ENCODE measurements around the gene COL23A1.
"Not testable (repeated sequence)": the region's sequence is repeated elsewhere in the genome, so short reads cannot be mapped to it uniquely, and the experiment has no call there.

The COL23A1 gene

DNA sequence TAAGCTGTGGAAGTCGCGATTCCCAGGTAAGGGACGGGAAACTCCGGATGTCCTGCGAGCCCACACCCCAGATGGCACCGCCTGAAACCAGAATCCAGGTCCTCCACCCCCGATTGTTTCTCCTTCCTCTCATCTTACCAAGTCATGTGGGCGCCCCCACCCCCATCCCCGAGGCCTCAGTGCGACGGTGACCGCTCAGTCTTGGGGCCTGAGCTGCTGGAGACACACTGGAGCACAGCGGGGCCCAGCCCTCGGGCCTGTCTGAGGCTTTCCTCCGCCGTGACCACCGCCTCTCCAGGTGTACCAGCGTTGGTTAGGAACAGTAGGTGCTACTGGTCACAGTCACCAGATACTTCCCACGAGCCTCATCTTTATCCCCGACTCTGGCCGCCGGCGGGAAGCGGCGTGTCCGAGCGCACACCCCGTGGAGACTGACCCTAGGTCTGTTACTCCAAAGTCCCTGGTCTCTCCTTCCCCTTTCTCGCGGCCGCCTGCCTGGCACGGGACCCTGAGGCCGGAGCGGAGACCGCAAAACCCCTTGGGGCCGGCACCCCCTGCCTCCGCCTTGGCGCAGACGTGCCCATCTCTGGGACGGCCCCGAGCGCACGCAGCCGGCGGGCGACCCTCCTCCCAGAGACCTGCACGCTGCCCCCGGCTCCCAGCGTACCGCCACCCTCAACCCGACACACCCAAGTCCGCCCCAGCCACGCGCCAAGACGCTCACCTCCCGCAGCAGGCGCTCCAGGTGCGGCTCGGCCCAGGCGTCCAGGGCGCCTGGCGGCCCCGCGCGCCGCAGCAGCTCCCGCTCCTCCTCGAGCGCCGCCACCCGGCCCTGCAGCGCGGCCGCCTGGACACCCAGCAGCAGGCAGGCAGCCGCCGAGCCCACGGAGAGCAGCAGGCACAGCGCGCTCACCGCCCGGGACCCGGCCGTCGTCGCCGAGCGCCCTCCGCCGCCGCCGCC, 733 bp downstream of the COL23A1 start:
- DNase-seq (ENCODE audit: low read depth, low spot score): no peak

DNA sequence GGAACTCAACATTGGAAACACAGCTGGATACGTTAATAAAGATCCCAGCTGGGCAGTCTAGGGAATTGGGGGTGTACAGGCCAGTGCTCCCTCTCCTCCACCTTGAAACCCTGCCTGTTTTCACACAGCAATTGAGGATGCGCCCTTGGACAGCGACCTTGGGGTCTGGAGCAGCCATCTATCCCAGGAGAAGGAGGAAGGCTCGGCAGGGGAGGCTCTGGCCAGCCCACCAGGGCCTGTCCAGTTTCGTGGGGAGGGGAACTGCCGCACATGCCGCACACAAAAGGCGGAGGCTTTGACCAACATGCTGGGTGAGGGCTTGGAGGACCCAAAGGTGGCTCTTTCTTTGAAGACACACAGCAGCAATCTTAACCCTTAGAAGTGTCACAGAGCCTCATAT, 1.4 kb downstream of the COL23A1 start:
- no peak for DNase-seq (ENCODE audit: low read depth, low spot score)

DNA sequence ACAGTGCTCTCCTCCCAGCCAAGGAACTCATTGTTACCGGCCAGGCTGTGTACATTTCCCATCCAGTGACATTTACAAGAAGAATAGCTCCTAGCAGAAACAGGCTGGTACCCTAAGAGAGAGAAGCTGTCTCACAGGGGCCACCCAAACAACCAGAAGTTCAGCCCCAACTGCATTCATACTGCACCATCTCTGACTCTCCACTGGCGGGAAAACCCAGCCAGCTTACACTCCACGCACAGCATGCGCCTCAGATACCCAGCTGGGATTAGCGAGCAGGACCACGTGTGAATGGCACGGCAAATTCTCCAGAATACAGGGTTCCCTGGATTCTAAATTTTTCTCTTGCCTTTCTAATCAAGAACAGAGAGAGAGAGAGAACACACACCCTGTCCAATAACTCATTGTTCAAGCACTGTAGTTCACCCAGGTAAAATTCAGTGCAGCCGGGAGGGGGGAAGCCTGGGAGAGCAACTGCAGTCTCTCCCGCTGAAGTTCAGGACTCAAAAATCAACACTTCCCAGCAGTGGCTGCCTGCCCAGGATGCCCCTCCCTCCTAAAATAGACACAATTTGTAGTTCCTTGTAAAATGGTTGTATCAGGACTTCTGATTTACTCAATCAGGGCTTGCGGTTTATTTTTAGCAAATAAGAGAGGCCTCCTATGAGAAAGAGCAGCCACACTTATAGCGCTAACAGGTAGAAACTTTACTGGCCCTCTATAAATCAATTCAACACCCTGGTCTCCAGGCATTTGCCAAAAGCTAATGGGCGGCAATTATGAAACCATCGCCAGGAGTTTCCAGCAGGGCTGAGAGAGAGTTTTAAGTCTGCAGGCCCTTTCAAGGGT, 2.2 kb downstream of the COL23A1 start:
- no peak for DNase-seq (ENCODE audit: low read depth, low spot score)

DNA sequence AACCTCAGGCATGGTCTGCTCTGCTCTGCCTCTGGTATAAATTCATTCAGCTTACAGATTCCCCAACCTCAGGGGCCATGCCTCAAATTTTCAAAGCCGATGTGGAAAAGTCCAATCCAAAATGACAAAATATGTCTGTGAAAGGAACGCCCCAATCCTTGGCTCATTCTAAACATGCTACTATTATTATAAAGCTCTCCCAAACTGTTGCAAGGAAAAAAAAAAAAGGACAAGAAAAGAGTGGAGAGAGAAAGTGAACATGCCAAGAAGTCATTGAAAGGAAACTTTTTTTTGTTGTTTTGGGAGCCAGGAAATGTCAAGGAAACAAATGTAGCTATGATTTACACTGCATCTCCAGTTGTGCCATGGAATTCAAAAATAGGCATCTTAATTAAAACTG, 3.8 kb downstream of the COL23A1 start:
- DNase-seq (ENCODE audit: low read depth, low spot score): no peak

DNA sequence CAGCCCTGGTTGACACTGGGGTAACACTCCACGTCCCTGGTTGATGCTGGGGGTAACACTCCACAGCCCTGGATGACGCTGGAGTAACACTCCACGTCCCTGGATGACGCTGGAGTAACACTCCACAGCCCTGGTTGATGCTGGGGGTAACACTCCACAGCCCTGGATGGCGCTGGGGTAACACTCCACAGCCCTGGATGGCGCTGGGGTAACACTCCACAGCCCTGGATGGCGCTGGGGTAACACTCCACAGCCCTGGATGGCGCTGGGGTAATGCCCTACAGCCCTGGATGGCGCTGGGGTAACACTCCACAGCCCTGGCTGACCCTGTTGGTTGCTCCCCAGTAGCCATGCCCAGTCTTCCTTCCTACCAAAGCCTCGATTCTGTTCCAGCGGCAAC, 4.8 kb downstream of the COL23A1 start:
- not testable (repeated sequence) for DNase-seq (ENCODE audit: low read depth, low spot score)

DNA sequence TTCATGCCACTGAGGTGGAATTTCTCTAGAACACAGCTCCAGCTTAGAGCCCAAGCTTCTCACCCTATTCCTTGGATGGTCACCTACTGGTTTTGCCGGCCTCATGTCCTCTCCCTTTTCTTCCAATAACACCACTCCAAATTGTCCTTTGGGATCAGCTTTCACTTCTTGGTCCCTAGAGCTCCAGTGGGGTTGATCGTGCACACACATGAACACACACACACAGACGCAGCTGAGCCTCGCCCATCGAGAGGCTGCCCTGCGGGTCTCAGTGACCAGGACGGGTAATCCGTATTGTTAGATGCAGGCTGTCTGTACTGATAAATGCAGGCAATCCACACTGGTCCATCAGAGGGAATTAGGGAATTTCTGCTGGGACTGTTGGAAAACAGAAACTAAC, 6.9 kb downstream of the COL23A1 start:
- DNase-seq (ENCODE audit: low read depth, low spot score): no peak

DNA sequence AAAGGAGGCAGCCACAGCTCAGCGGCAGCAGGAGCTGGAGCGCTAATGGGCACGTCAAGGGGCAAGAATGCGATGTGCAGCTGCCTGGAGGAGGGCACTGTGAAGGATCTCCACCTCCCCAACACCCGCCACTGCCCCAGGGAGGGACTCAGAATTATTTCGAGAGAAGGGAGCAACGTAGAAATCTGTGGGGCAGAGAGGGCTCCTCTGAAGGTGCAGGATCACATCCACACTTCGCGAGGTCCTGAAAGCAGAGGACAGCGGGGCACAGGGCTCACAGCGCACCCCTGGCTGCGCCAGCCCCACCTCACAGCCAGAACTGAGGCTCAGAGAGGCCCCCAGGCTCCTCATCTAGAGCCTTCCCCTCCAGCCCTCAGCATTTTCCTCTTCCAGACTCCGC, 7.9 kb downstream of the COL23A1 start:
- no peak for DNase-seq (ENCODE audit: low read depth, low spot score)

DNA sequence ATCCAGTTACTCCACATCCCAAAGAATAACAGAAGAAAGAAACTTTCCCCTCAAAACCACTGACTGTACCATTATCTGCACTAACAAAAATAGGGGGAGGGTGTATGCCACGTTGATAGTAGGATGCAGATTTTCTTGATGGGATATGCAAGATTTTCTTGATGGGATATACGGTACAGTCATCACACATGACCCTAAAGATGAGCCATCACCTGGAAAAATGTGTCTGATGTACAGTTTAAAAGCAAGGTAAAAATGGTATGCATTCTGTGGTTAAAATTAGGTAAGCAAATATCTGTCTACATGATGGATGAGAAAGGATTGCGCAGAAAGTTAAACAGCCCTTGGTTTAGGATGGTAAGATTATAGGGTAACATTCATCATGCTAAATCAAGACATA, 8.6 kb downstream of the COL23A1 start:
- no peak for DNase-seq (ENCODE audit: low read depth, low spot score)

DNA sequence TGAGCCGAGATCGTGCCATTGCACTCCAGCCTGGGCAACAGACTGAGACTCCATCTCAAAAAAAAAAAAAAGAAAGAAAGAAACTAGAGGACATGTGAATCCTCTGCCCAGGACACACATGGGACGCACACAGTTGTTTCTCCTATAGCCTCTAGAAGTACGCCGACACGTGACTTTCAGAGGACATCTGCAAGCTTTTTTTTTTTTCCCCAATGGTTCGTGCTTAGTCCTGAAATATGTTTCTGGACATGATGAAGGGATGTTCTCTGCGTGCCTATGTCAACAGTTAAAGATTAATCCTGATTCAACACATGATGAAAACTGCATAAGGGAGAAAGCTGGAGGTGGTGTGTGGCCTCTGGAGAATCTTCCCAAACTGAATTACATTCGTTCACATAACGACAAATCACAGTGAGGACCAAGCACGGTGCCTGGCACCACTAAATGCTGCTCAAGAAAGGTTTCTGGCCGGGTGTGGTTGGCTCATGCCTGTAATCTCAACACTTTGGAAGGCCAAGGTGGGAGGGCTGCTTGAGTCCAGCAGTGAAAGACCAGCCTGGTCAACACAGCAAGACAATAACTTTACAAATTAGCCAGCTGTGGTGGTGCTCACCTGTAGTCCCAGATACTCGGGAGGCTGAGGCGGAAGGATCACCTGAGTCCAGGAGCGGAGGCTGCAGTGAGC, 9.8 kb downstream of the COL23A1 start:
- no peak for DNase-seq (ENCODE audit: low read depth, low spot score)

DNA sequence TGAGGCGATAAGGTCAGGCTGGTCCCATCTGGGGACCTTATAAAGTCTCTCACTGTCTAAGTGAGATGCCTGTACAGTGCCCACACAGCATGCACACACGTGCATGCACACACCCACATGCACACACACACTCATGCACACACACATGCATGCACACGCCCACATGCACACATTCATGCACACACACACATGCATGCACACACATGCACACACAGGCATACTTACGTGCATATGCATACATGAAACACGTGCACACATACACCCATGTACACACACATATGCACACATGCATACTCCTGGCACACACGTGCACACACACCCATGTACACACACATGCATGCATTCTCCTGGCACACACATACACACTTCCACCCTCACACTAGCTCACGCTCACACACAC, 12.2 kb downstream of the COL23A1 start:
- DNase-seq (ENCODE audit: low read depth, low spot score): no peak

DNA sequence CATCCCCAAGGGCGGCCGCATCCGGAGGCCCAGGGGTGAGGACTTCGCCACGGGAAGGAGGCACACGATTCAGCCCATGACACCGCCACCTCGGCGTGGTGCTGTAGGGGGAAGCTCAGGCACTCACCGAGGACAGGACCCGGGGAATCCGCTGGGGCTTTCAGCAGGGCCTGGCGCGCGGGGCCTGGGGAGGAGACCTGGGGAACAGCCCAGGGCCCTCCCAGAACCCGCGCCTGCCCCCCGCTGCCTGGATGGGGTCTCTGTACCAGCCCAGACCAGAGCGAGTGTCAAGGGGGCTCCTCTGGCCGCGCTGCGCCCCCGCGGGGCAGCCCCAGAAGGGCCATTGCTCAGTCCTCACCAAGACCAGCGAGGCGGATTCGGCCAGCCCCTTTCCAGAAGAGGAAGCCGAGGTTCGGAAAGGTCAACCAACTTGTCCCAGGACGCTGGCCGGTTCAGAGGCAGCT, 12.8 kb downstream of the COL23A1 start:
- no peak for DNase-seq (ENCODE audit: low read depth, low spot score)

DNA sequence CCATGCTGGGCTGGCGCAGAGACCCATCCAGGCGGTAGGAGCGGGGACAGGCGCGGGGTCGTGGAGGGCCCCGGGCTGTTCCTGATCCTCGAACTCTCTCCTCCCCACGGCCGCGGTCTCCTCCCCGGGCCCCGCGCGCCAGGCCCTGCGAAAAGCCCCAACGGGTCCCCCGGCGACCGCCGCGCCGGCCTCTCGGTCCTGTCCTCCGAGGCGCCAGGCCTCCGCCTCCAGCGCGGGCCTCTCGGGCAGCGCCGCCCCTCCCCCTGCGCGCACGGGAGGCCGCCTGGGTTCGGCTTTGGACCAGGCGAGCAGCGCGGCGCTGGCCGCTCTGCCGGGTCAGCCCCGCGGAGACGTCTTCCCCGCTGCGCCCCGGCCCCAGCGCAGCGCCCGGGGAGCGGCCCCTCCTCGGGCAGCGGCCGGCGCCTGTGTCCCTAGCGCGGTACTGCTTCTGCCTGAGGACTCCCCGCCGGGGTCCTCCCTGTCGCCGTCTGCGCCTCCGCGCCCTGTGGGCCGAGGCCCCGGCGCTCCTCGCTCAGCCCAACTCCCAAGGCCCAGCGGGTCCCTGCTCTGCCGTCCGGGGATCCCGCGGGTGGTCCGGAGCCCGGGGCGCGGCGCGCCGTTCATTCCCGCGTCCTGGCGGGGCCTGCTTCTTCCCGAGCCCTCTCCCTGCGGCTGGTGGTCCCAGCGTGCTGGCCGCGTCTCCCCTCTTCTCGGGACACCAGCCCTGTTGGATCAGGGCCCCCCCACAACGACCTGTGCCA, 13.4 kb downstream of the COL23A1 start:
- no peak for DNase-seq (ENCODE audit: low read depth, low spot score)

DNA sequence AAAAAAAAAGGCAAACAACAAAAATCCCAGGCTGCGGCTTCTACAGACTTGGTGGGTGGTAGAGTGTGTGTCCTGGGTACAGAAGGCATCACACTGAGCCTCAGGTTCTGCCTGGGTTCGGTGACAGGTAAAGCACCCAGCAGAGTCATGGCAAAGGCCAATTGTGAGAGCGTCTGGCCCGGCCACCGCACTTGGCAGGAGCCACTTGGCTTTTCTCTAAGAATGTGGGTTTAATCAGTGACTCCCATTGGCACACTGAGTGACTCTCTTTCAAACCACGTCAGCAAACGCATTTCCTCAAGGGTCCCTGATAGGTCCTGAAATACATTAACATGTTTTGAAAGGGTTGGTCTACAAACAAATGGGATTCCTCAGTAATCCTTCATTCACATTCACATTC, 17.0 kb downstream of the COL23A1 start:
- no peak for DNase-seq (ENCODE audit: low read depth, low spot score)

DNA sequence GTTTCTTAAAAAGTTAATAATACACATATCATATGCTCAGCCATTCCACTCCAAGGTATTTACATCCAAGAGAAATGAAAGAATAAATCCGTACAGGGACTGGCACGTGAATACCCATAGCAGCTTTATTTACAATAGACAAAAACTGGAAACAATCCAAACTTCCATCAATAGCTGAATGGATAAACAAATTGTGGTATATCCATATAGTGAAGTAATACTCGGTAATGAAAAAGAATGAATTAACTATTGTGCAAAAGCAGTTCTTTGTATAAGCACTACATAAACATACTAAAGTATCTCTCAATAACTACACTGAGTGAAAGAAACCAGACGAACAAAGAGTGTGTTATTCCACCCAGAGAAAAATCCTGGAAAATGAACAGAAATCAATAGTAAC, 17.6 kb downstream of the COL23A1 start:
- no peak for DNase-seq (ENCODE audit: low read depth, low spot score)

DNA sequence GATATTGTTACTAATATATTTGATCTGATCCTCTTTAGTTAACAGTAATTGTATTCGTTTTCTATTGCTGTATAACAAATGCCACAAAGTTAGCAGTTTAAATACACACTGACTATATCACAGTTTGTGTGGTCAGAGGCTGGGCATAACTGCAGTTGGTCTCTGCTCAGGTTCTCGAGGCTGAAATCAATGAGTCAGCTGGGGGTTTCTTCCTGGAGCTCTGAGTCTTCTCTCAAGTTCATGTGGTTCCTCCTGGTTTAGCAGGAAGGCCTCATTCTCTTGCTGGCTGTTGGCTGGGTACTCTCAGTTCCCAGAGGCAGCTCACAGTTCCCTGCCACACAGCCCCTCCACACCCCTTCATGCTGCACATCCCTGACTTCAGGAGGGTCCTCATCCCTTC, 20.7 kb downstream of the COL23A1 start:
- DNase-seq (ENCODE audit: low read depth, low spot score): no peak

DNA sequence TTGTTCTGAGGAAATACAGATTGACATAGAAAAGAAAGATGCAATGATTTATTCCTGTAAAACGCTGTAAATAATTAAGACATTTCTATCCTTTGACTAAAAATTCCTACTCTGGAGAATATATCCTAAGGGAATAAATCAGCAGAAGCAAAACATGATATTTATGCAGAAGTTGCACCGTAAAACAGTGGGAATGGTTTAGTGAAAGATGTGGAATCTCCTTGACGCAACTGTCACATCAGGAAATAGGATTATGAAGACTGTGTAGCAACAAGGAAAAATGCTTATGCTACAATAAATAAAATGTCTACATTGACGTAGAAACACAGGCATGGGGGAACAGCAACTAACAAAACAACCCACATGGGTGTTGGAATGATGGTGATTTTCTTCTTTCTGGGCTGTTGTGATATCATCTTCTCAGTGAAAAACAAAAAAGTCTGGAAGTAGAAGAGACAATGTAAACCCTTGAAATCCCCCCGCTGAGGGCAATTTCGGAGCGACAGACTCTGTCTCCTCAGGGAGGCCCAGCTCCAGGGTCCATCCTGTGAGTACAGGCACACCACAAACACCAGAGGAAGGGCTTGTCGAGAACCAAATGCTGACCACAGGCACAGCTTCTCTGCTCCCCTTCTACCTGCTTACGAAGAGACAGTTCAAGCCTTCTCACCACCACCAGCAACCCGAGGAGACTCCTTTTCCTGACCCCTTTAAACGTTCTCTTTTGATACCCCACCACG, 25.2 kb downstream of the COL23A1 start:
- no peak for DNase-seq (ENCODE audit: low read depth, low spot score)

DNA sequence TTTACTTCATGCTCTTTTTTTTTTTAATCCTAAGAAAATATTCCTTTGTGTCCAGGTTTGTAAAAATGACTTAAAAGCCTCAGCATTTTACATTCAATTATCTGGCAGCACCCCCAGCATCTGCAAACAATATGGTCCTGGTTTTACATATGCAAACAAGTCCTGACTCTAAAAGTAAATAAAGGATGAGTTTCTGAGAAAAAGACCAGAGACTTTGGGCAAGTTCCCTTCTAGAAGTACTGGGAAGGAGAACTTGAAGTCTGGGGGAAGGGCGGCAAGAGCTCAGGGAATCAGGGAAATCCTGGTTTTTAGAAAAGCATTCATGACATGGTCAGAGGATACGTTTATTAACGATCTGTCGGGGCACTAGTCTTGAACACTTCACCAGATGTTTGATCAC, 25.8 kb downstream of the COL23A1 start:
- DNase-seq (ENCODE audit: low read depth, low spot score): no peak

DNA sequence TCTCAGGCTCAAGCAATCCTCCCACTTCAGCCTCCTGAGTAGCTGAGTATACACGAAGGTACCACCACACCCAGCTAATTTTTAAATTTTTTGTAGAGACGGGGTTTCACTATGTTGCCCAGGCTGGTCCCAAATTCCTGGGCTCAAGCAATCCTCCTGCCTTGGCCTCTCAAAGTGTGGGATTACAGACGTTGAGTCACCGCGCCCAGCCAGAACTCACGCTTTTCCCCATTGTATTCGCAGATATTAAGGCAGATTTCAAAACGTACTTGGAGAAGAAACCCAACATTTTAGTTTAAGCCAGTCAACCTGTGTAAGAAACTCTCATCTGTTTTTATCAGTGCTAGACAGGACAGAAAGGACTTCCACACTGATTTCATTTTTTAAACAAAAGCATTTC, 26.6 kb downstream of the COL23A1 start:
- no peak for DNase-seq (ENCODE audit: low read depth, low spot score)

DNA sequence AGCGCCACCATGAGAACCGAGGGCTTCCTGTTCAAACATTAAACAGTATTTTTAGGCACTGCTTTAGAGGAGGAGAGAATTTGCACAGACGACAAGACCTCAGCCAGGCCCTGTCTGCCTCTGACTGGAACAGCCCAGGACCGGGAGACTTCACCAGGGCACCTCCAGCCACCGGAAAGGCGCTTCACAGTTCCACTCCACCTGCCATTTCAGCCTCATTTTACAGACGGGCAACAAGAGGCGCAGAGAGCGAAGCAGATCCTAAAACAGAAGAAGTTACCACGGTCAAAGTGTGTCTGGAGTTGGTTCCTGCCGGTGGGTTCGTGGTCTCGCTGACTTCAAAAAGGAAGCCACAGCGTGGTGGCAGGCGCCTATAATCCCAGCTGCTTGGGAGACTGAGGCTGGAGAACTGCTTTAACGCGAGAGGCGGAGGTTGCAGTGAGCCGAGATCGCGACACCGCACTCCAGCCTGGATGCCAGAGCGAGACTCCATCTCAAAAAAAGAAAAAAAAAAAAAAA, 28.4 kb downstream of the COL23A1 start:
- DNase-seq (ENCODE audit: low read depth, low spot score): no peak

DNA sequence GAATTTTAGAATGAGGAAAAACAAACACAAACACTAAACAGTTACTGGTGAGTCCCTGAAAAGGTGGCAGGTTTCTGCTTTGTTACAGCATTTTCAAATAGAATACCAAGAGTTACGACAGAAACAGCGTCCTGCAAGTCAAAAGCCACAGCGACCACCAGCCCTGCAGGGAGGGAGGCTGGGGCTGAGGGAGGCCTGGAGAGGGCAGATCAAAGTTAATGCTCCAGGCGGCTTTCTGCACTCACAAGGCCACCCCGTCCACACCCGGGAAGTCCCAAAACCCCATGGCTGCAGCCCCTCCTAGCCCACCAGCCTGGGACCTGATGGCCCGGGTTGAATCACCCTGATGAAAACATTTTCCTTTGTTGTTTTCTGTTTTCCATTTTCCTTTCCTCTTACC, 29.3 kb downstream of the COL23A1 start:
- no peak for DNase-seq (ENCODE audit: low read depth, low spot score)

Measured in iPS DF 19.7 (cell line).